ENCODE results near the gene RAD18.

DNA sequence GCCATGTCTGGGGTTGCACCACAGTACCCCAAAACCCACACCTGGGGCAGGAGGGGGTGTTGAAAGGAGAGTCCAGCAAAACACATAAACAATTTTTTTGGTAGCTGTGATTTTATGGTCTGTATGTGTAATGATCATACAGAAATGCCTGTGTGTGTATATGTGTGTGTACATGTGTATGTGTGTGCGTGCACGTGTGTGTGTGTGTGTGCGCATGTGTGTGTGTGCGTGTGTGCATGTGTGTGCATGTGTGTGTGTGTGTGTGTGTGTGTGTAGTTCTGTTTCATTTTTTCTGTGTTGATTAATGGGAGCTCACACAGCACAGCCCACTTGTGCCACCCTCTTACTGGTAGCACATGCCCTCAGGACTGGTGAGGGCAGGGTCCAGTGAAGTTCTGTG lies 97.6 kb downstream of the RAD18 start:
- TF ChIP-seq POLR2A (IDR thresholded peaks at IDR 0.05) (no peak), POLR2AphosphoS5 (IDR thresholded peaks at IDR 0.05) (no peak), EP300 (IDR thresholded peaks at IDR 0.05; ENCODE audit: low read depth) (no peak)
- TF ChIP-seq, protein P1, sequence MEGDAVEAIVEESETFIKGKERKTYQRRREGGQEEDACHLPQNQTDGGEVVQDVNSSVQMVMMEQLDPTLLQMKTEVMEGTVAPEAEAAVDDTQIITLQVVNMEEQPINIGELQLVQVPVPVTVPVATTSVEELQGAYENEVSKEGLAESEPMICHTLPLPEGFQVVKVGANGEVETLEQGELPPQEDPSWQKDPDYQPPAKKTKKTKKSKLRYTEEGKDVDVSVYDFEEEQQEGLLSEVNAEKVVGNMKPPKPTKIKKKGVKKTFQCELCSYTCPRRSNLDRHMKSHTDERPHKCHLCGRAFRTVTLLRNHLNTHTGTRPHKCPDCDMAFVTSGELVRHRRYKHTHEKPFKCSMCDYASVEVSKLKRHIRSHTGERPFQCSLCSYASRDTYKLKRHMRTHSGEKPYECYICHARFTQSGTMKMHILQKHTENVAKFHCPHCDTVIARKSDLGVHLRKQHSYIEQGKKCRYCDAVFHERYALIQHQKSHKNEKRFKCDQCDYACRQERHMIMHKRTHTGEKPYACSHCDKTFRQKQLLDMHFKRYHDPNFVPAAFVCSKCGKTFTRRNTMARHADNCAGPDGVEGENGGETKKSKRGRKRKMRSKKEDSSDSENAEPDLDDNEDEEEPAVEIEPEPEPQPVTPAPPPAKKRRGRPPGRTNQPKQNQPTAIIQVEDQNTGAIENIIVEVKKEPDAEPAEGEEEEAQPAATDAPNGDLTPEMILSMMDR (IDR thresholded peaks at IDR 0.05), result no peak

All from transverse colon (tissue), 4 donors.